Neural crest cell (in vitro differentiated cells): ENCODE data around the gene AKT3. TPM values are rescaled to one million over a fixed set of nuclear protein-coding genes. Genes with fewer than 3 reads are reported as not detected.

Source experiments
- DNase-seq: peaks from one replicate; pipeline ENCODE4 v3.0.0; 2021; ENCODE audit warnings: low read depth, mixed read lengths, low spot score
- H3K27ac Mint-ChIP-seq: one replicate; pipeline ENCODE4 v1.8.0; 2021; ENCODE audit warnings: mild to moderate bottlenecking, mixed read lengths; ENCODE audit not compliant: unreplicated experiment
- H3K27me3 Mint-ChIP-seq: 2 replicates; pipeline ENCODE4 v1.8.0; 2021; ENCODE audit warnings: low read depth, mild to moderate bottlenecking, mixed read lengths
- H3K36me3 Mint-ChIP-seq: 2 replicates; pipeline ENCODE4 v1.8.0; 2021; ENCODE audit warnings: low read depth, mild to moderate bottlenecking, mixed read lengths
- H3K4me1 Mint-ChIP-seq: 2 replicates; pipeline ENCODE4 v1.8.0; 2021; ENCODE audit warnings: mixed read lengths
- H3K4me3 Mint-ChIP-seq: one replicate; pipeline ENCODE4 v1.8.0; 2021; ENCODE audit warnings: mild to moderate bottlenecking, mixed read lengths
- H3K9me3 Mint-ChIP-seq: 2 replicates; pipeline ENCODE4 v1.8.0; 2021; ENCODE audit warnings: mixed read lengths
- total RNA-seq: library from RNA; stranded (reverse); gene quantifications from 2 replicates; pipeline ENCODE4 v1.2.1, GENCODE V29; 2021
- TF ChIP-seq, protein P1 (sequence below): fragments of 200-600 bp; sonication (generic); conservative IDR thresholded peaks from 2 replicates; pipeline ENCODE4 v1.5.0; 2021; ENCODE audit warnings: antibody characterized with exemption, mild to moderate bottlenecking

The AKT3 gene
- total RNA-seq, 1 donor from 2014 or later = 38.2 TPM

DNA sequence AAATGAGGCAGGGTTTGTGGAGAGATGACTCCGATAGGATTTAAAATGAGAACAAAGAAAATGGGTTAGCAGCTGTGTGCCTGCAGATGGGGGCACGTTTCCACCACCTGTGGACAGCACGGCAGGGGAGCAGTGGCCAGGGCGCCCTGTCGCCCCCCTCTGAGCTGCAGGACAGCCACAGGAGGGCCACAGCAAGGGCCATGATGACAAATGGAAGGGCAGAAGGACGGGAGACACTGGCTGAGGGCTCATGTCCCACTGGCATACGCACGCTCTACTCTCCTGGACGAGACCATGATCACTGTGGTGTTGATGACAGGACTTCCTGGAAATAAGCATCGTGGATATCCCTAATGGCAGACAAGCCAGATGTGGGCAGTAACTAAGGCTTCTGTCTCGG, 353.2 kb downstream of the AKT3 start:
- no peak for DNase-seq
- Mint-ChIP-seq H3K4me3 (no peak overlapping the region), H3K9me3 (no peaks in the 10 kb centered on the region), H3K4me1 (peaks cover 36% of the 10 kb centered on the region), H3K27me3 (no peaks in the 10 kb centered on the region), H3K27ac (peak overlapping the region; percentile 62), H3K36me3 (peaks cover 21% of the 10 kb centered on the region)
- TF ChIP-seq, protein P1, sequence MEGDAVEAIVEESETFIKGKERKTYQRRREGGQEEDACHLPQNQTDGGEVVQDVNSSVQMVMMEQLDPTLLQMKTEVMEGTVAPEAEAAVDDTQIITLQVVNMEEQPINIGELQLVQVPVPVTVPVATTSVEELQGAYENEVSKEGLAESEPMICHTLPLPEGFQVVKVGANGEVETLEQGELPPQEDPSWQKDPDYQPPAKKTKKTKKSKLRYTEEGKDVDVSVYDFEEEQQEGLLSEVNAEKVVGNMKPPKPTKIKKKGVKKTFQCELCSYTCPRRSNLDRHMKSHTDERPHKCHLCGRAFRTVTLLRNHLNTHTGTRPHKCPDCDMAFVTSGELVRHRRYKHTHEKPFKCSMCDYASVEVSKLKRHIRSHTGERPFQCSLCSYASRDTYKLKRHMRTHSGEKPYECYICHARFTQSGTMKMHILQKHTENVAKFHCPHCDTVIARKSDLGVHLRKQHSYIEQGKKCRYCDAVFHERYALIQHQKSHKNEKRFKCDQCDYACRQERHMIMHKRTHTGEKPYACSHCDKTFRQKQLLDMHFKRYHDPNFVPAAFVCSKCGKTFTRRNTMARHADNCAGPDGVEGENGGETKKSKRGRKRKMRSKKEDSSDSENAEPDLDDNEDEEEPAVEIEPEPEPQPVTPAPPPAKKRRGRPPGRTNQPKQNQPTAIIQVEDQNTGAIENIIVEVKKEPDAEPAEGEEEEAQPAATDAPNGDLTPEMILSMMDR = no peak

DNA sequence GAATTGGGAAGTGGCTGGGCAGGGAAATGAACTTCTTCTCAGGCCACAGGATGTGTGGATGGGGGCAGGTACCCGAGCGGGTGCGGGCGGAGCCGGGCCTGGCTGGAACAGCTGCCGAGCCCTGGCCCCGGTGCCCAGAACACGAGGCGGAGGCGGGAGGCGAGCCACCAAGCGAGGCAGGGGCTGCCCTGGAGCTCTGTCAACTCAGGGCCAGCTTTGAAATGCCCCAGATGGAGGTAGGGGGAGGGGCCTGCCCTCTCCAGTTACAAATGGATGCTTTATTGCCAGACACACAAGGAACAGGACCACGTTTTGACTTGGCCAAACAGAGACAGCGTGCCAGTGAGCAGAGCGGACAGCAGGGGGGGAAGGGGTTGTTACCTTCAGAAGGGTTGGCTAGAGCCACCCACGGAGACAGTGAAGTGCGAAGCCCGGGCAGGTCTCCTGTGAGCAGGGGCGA, 353.8 kb downstream of the AKT3 start:
- H3K27ac Mint-ChIP-seq = peak overlapping the region; percentile 65
- H3K9me3 Mint-ChIP-seq = no peaks in the 10 kb centered on the region
- DNase-seq = no peak
- TF ChIP-seq, protein P1 = no peak
- peaks cover 37% of the 10 kb centered on the region for H3K4me1 Mint-ChIP-seq
- peaks cover 21% of the 10 kb centered on the region for H3K36me3 Mint-ChIP-seq
- H3K4me3 Mint-ChIP-seq = peak overlapping the region; percentile 3
- no peaks in the 10 kb centered on the region for H3K27me3 Mint-ChIP-seq

- H3K27ac Mint-ChIP-seq = no peak overlapping the region
- no peaks in the 10 kb centered on the region for H3K27me3 Mint-ChIP-seq
- peaks cover 41% of the 10 kb centered on the region for H3K4me1 Mint-ChIP-seq
- no peak overlapping the region for H3K4me3 Mint-ChIP-seq
- no peak for DNase-seq
- no peaks in the 10 kb centered on the region for H3K9me3 Mint-ChIP-seq
- peaks cover 19% of the 10 kb centered on the region for H3K36me3 Mint-ChIP-seq
- TF ChIP-seq, protein P1 = no peak
Measured at GRCh38 chr1:243495442-243496186, 354.4 kb downstream of the AKT3 start.

GRCh38 chr1:243494741-243495431, 355.2 kb downstream of the AKT3 start:
- DNase-seq = no peak
- TF ChIP-seq, protein P1 = no peak
- H3K4me3 Mint-ChIP-seq = no peak overlapping the region
- H3K27ac Mint-ChIP-seq = no peak overlapping the region
- no peaks in the 10 kb centered on the region for H3K27me3 Mint-ChIP-seq
- peaks cover 43% of the 10 kb centered on the region for H3K4me1 Mint-ChIP-seq
- H3K9me3 Mint-ChIP-seq = no peaks in the 10 kb centered on the region
- peaks cover 18% of the 10 kb centered on the region for H3K36me3 Mint-ChIP-seq

GRCh38 chr1:243493156-243494129, 356.6 kb downstream of the AKT3 start:
- H3K27me3 Mint-ChIP-seq = no peaks in the 10 kb centered on the region
- peaks cover 58% of the 10 kb centered on the region for H3K4me1 Mint-ChIP-seq
- H3K36me3 Mint-ChIP-seq = peaks cover 16% of the 10 kb centered on the region
- H3K27ac Mint-ChIP-seq = peak overlapping the region; percentile 63
- no peak for DNase-seq
- H3K9me3 Mint-ChIP-seq = no peaks in the 10 kb centered on the region
- TF ChIP-seq, protein P1 = no peak
- H3K4me3 Mint-ChIP-seq = no peak overlapping the region
